Erythroblast (primary cell): ENCODE data around the gene BRPF1.

Experiments
- GATA1 ChIP-seq: IDR thresholded peaks from 2 replicates; pipeline ENCODE4 v1.6.1; 2011; ENCODE audit warnings: low read depth, mild to moderate bottlenecking, control low read depth, low read length, moderate library complexity
- POLR2A ChIP-seq: IDR thresholded peaks from 2 replicates; pipeline ENCODE4 v1.6.1; 2011; ENCODE audit warnings: mild to moderate bottlenecking, low read length

GRCh38 chr3:9696480-9697220 lies 34.9 kb upstream of the BRPF1 start:
- TF ChIP-seq POLR2A = no peak
- TF ChIP-seq GATA1 = no peak
